M059J (cell line): ENCODE results near the gene TXLNB. TPM values are rescaled to one million over a fixed set of nuclear protein-coding genes. Genes with fewer than 3 reads are reported as not detected.
A peak's percentile ranks its signal among the peaks of the same experiment; 100 is the strongest.
"Not testable (repeated sequence)": the region's sequence is repeated elsewhere in the genome, so short reads cannot be mapped to it uniquely, and the experiment has no call there.

ENCODE experiments used
- DNase-seq: peaks from one replicate; pipeline ENCODE4 v3.0.0-alpha.2; 2012; ENCODE audit warnings: low read depth
- total RNA-seq: library from RNA; depleted of rRNA; stranded (reverse); fragments of >200 nt; shearing (Covaris generic); gene quantifications from 2 replicates; pipeline ENCODE4 v1.2.3, GENCODE V29; 2014; rRNA removed

Gene TXLNB
- total RNA-seq, 1 experiment from 2014 or later, result 0.17 TPM

- no peak for DNase-seq
Observed at GRCh38 chr6:139235661-139236060, 56.1 kb downstream of the TXLNB start.

- not testable (repeated sequence) for DNase-seq
Observed at GRCh38 chr6:139234193-139234592, 57.6 kb downstream of the TXLNB start.

GRCh38 chr6:139231206-139231605, 60.6 kb downstream of the TXLNB start:
- DNase-seq, result no peak

- peak; percentile 36 for DNase-seq
Observed at GRCh38 chr6:139230391-139230840, 61.4 kb downstream of the TXLNB start.

- DNase-seq, result not testable (repeated sequence)
Observed at GRCh38 chr6:139228387-139228786, 63.4 kb downstream of the TXLNB start.

GRCh38 chr6:139219746-139220145, 72.1 kb downstream of the TXLNB start:
- DNase-seq, result no peak

- peak; percentile 88 for DNase-seq
Observed at GRCh38 chr6:139219271-139219729, 72.5 kb downstream of the TXLNB start.

- DNase-seq, result not testable (repeated sequence)
Observed at GRCh38 chr6:139212460-139212859, 79.3 kb downstream of the TXLNB start.

GRCh38 chr6:139210766-139211165, 81.0 kb downstream of the TXLNB start:
- DNase-seq, result not testable (repeated sequence)

- no peak for DNase-seq
Observed at GRCh38 chr6:139205843-139206242, 86.0 kb downstream of the TXLNB start.

GRCh38 chr6:139204978-139205377, 86.8 kb downstream of the TXLNB start:
- no peak for DNase-seq

- no peak for DNase-seq
Observed at GRCh38 chr6:139201378-139201777, 90.4 kb downstream of the TXLNB start.

GRCh38 chr6:139198529-139199288, 93.1 kb downstream of the TXLNB start:
- no peak for DNase-seq

GRCh38 chr6:139194740-139195139, 97.1 kb downstream of the TXLNB start:
- DNase-seq, result no peak

Other genes with a start within 250 kb of the TXLNB start
- gene HECA, start 156.9 kb downstream of the TXLNB start, total RNA-seq, result 9.9 and 15.2 TPM in 2 replicates
- gene CITED2, start 82.7 kb upstream of the TXLNB start, total RNA-seq, result 273 and 282 TPM in 2 replicates